Hematopoietic multipotent progenitor cell treated with erythropoietin and hydrocortisone succinate and interleukin-3 and kit ligand, for 17 days (in vitro differentiated cells): ENCODE data around the gene PSME3IP1.

Source experiments
- DNase-seq: peaks from one replicate; pipeline ENCODE4 v3.0.0-alpha.2; 2015; ENCODE audit warnings: low spot score

Gene PSME3IP1

GRCh38 chr16:57167538-57167937, 18.3 kb downstream of the PSME3IP1 start:
- DNase-seq, result no peak

GRCh38 chr16:57166951-57167350, 18.9 kb downstream of the PSME3IP1 start:
- DNase-seq, result no peak

- DNase-seq, result no peak
Measured at GRCh38 chr16:57166451-57166850, 19.4 kb downstream of the PSME3IP1 start.

GRCh38 chr16:57165938-57166337, 19.9 kb downstream of the PSME3IP1 start:
- DNase-seq, result no peak

- DNase-seq, result no peak
Measured at GRCh38 chr16:57165483-57165882, 20.4 kb downstream of the PSME3IP1 start.

GRCh38 chr16:57163842-57164241, 22.0 kb downstream of the PSME3IP1 start:
- no peak for DNase-seq

GRCh38 chr16:57159447-57159846, 26.4 kb downstream of the PSME3IP1 start:
- DNase-seq, result no peak

- no peak for DNase-seq
Measured at GRCh38 chr16:57157533-57157932, 28.3 kb downstream of the PSME3IP1 start.

GRCh38 chr16:57156351-57156703, 29.5 kb downstream of the PSME3IP1 start:
- DNase-seq, result no peak

GRCh38 chr16:57155702-57156350, 30.0 kb downstream of the PSME3IP1 start:
- no peak for DNase-seq

GRCh38 chr16:57153841-57154240, 32.0 kb downstream of the PSME3IP1 start:
- no peak for DNase-seq

GRCh38 chr16:57152096-57153093, 33.4 kb downstream of the PSME3IP1 start:
- DNase-seq, result no peak

- no peak for DNase-seq
Measured at GRCh38 chr16:57151369-57151768, 34.5 kb downstream of the PSME3IP1 start.

GRCh38 chr16:57150682-57151330, 35.0 kb downstream of the PSME3IP1 start:
- DNase-seq, result no peak

GRCh38 chr16:57149391-57149790, 36.4 kb downstream of the PSME3IP1 start:
- DNase-seq, result no peak

- no peak for DNase-seq
Measured at GRCh38 chr16:57148481-57148880, 37.4 kb downstream of the PSME3IP1 start.

GRCh38 chr16:57147381-57148221, 38.2 kb downstream of the PSME3IP1 start:
- no peak for DNase-seq

- no peak for DNase-seq
Measured at GRCh38 chr16:57146735-57147134, 39.1 kb downstream of the PSME3IP1 start.

- no peak for DNase-seq
Measured at GRCh38 chr16:57146040-57146647, 39.7 kb downstream of the PSME3IP1 start.

- DNase-seq, result no peak
Measured at GRCh38 chr16:57145046-57146021, 40.5 kb downstream of the PSME3IP1 start.
